ENCODE measurements around the gene PCSK9.

Gene PCSK9

DNA sequence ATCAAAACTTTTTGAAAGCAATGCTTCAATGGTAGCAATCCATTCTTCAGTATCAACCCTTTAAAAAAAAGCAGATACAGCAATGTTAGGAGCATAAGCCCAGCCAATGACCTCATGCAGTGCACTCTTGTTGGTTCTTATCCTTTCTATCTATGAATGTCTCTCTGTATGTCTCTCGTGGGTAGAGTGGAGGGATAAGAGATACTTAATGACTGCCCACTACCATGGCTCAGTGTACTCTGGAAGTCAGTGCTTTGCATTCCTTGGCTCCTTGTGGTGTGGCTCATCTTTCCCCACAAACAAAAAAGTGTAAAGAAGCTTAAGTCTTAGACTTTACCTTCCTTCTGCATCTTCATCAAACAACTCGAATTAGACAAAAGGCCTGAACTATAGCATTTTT lies 50.3 kb downstream of the PCSK9 start:
- TF ChIP-seq, protein P1, sequence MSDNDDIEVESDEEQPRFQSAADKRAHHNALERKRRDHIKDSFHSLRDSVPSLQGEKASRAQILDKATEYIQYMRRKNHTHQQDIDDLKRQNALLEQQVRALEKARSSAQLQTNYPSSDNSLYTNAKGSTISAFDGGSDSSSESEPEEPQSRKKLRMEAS (IDR thresholded peaks at IDR 0.05): no peak
- no peak for TF ChIP-seq RAD21 (IDR thresholded peaks at IDR 0.05; ENCODE audit: low read depth)
- no peak for TF ChIP-seq NFIC (IDR thresholded peaks at IDR 0.05)
- TF ChIP-seq EP300 (IDR thresholded peaks at IDR 0.05; ENCODE audit: borderline replicate concordance): no peak
- TF ChIP-seq ZBTB7A (IDR thresholded peaks at IDR 0.05; ENCODE audit: low read depth): no peak
- TF ChIP-seq REST (IDR thresholded peaks at IDR 0.05; ENCODE audit: low read depth): no peak
- no peak for TF ChIP-seq CREB1 (IDR thresholded peaks at IDR 0.05; ENCODE audit: low read depth)
- TF ChIP-seq FOXM1 (IDR thresholded peaks at IDR 0.05; ENCODE audit: borderline replicate concordance, low read depth): no peak
- TF ChIP-seq YY1 (IDR thresholded peaks at IDR 0.05; ENCODE audit: low read depth): no peak
- no peak for TF ChIP-seq TEAD4 (IDR thresholded peaks at IDR 0.05)
- TF ChIP-seq EGR1 (IDR thresholded peaks at IDR 0.05): no peak
- TF ChIP-seq, protein P2, sequence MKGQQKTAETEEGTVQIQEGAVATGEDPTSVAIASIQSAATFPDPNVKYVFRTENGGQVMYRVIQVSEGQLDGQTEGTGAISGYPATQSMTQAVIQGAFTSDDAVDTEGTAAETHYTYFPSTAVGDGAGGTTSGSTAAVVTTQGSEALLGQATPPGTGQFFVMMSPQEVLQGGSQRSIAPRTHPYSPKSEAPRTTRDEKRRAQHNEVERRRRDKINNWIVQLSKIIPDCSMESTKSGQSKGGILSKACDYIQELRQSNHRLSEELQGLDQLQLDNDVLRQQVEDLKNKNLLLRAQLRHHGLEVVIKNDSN (IDR thresholded peaks at IDR 0.05): no peak
- no peak for TF ChIP-seq CEBPB (IDR thresholded peaks at IDR 0.05)
- TF ChIP-seq TCF12 (IDR thresholded peaks at IDR 0.05; ENCODE audit: low read depth): no peak

DNA sequence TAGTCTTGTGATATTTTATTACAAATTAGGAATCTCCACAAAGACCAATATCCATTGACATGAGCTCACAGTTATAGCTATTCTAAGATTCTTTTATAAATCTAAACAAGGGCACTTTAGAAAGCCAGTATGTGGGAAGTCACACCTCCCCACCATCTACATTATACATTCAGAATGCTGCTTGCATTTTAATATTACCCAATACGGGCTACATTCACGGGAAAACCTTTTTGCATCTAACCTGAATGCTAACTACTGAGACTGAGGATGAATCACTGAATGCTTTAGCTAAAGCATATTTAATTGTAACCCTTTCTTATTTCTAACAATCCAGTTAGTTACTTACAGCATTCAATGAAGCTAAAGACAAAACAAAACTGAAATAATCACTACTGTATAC lies 53.1 kb downstream of the PCSK9 start:
- TF ChIP-seq TAF1 (IDR thresholded peaks at IDR 0.05; ENCODE audit: low read depth) (no peak), TCF12 (IDR thresholded peaks at IDR 0.05; ENCODE audit: low read depth) (no peak), NFIC (IDR thresholded peaks at IDR 0.05) (no peak), YY1 (IDR thresholded peaks at IDR 0.05; ENCODE audit: low read depth) (no peak), EGR1 (IDR thresholded peaks at IDR 0.05) (no peak)

GRCh38 chr1:55095095-55095494 lies 55.7 kb downstream of the PCSK9 start:
- TF ChIP-seq REST (IDR thresholded peaks at IDR 0.05; ENCODE audit: low read depth): no peak
- no peak for TF ChIP-seq EGR1 (IDR thresholded peaks at IDR 0.05)
- no peak for TF ChIP-seq TAF1 (IDR thresholded peaks at IDR 0.05; ENCODE audit: low read depth)
- TF ChIP-seq TCF12 (IDR thresholded peaks at IDR 0.05; ENCODE audit: low read depth): no peak
- TF ChIP-seq ZBTB7A (IDR thresholded peaks at IDR 0.05; ENCODE audit: low read depth): no peak

DNA sequence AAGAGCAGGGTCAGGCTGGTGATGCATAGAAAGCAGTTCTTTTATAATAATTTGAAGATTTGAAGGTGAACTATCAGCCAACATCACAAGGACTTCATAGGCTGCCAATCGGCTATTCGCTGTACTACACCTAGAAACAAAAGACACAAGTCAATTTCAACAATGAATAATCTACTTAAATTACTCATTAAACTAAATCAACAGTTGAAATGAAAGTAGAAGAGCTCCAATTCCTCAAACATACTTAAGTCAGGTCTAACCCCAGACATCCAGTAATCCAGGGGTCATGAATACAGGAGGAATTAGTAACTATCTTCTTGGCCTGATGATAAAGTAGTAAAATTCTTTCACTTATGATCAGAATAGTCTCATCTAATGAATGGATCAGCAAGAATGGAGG lies 64.5 kb downstream of the PCSK9 start:
- TF ChIP-seq CREB1 (IDR thresholded peaks at IDR 0.05; ENCODE audit: low read depth) (no peak), CEBPB (IDR thresholded peaks at IDR 0.05) (no peak), FOXM1 (IDR thresholded peaks at IDR 0.05; ENCODE audit: borderline replicate concordance, low read depth) (no peak), RAD21 (IDR thresholded peaks at IDR 0.05; ENCODE audit: low read depth) (no peak), TCF12 (IDR thresholded peaks at IDR 0.05; ENCODE audit: low read depth) (no peak), NFIC (IDR thresholded peaks at IDR 0.05) (no peak), EGR1 (IDR thresholded peaks at IDR 0.05) (no peak), YY1 (IDR thresholded peaks at IDR 0.05; ENCODE audit: low read depth) (no peak), EP300 (IDR thresholded peaks at IDR 0.05; ENCODE audit: borderline replicate concordance) (no peak), TAF1 (IDR thresholded peaks at IDR 0.05; ENCODE audit: low read depth) (no peak), REST (IDR thresholded peaks at IDR 0.05; ENCODE audit: low read depth) (no peak), ZBTB7A (IDR thresholded peaks at IDR 0.05; ENCODE audit: low read depth) (no peak), TEAD4 (IDR thresholded peaks at IDR 0.05) (no peak)
- TF ChIP-seq, protein P1 (IDR thresholded peaks at IDR 0.05): no peak
- TF ChIP-seq, protein P2 (IDR thresholded peaks at IDR 0.05): no peak

DNA sequence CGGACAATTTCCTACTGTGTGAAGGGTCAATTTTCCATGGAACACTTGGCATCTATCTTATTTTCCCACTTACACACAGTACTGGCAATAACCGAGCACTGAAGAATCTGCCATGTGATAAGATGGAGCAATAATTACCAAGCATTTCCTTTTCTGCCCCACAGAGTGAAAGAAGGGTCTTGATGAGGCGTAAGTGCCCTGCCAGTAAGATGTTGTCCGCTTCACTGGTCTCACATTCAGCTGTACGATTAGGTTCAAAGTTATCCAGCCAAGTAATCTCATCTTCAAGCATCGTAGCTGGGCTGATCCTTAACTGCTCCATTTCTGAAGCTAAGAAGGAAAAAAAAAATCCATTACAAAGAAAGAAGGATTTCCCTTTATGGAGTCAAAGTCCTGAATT lies 67.8 kb downstream of the PCSK9 start:
- TF ChIP-seq NFIC (IDR thresholded peaks at IDR 0.05): no peak
- no peak for TF ChIP-seq RAD21 (IDR thresholded peaks at IDR 0.05; ENCODE audit: low read depth)
